Epidermal melanocyte (primary cell): ENCODE measurements around the gene DZIP1.
A peak's percentile ranks its signal among the peaks of the same experiment; 100 is the strongest.
"Not testable (repeated sequence)": the region's sequence is repeated elsewhere in the genome, so short reads cannot be mapped to it uniquely, and the experiment has no call there.

Experiments
- DNase-seq: peaks from one replicate; pipeline ENCODE4 v3.0.0; 2011; ENCODE audit warnings: low spot score; ENCODE audit not compliant: insufficient read length

DZIP1 gene, protein sequence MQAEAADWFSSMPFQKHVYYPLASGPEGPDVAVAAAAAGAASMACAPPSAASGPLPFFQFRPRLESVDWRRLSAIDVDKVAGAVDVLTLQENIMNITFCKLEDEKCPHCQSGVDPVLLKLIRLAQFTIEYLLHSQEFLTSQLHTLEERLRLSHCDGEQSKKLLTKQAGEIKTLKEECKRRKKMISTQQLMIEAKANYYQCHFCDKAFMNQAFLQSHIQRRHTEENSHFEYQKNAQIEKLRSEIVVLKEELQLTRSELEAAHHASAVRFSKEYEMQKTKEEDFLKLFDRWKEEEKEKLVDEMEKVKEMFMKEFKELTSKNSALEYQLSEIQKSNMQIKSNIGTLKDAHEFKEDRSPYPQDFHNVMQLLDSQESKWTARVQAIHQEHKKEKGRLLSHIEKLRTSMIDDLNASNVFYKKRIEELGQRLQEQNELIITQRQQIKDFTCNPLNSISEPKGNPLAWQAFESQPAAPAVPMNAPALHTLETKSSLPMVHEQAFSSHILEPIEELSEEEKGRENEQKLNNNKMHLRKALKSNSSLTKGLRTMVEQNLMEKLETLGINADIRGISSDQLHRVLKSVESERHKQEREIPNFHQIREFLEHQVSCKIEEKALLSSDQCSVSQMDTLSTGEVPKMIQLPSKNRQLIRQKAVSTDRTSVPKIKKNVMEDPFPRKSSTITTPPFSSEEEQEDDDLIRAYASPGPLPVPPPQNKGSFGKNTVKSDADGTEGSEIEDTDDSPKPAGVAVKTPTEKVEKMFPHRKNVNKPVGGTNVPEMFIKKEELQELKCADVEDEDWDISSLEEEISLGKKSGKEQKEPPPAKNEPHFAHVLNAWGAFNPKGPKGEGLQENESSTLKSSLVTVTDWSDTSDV

DNA sequence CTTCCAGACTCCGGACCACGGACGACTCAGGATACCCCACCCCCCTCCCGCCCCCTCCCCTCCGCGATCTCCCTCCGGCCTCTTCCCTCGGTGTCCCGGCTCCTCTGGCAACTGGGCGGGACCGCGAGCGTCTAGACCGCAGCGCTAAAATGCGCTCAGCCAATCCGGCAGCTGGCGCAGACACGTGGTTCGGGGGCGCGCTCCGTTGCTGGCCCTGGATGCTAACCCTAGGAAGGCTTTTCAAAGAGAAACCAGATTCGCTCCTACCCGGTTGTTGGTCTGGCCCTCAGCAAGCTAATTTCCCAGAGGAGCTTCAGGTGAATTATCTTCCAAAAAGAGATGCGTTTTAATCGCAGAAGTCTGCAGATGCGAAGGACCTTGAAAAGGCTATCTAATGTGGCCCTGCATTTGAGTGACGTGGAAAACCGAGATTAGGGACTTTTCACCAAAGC lies at the start of gene DZIP1:
DZIP1 (minus strand) TSS at position 106 of the 452 bp plus-strand sequence. CDS start 2,677 bp downstream, outside the sequence.
- DNase-seq = peak; percentile 72

GRCh38 chr13:95690986-95691385 lies 46.5 kb upstream of the DZIP1 start:
- not testable (repeated sequence) for DNase-seq

- DNase-seq = no peak
These were observed 45.0 kb upstream of the DZIP1 start for GRCh38 chr13:95689582-95689926.

GRCh38 chr13:95684960-95685359 lies 40.5 kb upstream of the DZIP1 start:
- not testable (repeated sequence) for DNase-seq

DNA sequence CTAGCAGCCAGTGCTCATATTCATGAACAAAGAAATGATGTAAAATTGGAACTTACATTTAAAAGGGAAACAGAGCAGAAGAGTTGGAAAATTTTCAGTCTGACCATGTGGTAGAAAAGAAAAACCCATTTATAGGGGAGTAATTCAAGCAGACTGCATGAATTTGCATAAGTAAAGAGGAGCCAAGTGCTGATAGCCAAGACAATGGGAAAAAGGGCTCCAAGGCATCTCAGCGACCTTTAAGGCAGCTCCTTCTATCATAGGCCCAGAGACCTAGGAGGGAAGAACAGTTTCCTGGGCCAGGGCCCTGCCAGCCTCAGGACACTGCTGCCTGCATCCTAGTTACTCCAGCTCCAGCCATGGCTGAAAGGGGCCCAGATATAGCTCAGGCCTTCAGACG lies 39.9 kb upstream of the DZIP1 start:
- DNase-seq = no peak

DNA sequence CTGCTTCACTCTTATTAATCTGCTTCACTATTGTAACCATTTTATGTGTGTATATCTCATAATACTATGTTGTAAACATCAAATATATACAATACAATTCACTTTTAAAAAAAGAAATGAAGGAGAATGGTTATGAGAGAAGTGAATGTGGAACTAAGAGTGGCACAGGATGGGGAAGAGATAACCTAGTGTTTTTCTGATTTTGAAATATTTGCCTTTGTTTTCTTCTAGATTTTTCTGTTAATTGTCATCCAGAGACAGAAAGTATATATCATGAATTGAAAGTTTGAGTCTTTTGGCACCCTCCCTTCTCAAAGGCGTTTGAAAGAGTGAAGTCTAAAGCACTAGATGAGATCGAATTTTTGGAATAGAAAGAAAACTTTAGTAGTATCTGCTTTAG lies 35.2 kb upstream of the DZIP1 start:
- DNase-seq = no peak

DNA sequence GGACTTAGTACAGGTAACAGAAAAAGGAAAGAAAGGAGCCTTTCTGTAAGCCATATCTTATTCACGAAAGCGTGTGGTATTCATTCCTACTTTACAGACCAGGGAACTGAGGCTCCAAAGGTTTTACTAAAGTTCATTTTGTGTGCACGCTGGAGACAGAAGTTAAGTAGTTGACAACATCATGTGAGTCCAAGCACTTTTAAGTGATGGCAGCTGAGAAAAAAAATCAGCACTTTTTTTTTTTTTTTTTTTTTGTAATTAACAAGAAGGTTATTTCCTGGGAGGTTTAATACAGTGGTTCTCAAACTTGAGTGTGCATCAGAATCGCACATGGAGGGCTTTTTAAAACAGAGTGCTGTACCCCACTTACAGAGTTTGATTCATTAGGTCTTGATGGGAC lies 34.5 kb upstream of the DZIP1 start:
- DNase-seq = no peak

GRCh38 chr13:95677564-95678266 lies 33.2 kb upstream of the DZIP1 start:
- DNase-seq = no peak

DNA sequence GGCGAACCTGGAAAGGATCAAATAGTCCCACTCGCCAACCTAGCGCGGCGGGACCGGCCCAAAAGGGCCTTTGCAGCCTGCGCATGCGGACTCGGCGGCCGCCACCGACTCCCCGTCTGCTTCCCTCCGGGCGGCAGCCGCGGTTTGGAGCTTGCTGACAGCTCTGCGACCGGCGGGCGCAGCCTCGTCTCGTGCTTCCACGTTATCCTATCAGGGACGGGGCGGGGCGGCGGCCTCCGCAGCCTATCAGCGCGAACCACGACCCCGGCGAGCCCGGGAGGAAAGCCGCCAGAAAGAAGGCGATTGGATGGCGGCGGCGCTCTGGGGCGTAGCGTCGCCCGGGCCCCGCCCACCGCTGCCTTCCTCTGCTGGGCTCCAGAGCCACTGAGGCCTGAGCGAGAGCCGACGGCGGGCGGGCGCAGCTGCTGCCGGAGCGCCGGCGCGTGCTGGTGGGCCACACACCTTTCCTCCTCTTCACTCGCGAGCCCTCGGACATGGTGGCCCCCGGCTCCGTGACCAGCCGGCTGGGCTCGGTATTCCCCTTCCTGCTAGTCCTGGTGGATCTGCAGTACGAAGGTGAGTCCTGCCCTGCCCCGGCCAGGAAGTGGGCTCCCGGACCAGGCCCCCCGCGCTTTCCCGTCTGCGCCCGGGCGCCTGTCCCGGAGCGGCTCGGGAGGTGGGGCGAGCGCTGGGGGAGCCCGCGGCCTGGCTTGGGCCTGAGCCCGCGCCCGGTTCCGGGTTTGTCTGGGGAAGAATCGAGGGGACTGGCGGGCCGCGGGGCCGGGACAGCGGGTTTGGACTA lies 32.5 kb upstream of the DZIP1 start, which contains the start of gene DNAJC3:
DNAJC3 (plus strand) TSS at position 378 of the 802 bp plus-strand sequence; CDS start at position 495, 117 bp downstream.
- peak; percentile 96 for DNase-seq

DNA sequence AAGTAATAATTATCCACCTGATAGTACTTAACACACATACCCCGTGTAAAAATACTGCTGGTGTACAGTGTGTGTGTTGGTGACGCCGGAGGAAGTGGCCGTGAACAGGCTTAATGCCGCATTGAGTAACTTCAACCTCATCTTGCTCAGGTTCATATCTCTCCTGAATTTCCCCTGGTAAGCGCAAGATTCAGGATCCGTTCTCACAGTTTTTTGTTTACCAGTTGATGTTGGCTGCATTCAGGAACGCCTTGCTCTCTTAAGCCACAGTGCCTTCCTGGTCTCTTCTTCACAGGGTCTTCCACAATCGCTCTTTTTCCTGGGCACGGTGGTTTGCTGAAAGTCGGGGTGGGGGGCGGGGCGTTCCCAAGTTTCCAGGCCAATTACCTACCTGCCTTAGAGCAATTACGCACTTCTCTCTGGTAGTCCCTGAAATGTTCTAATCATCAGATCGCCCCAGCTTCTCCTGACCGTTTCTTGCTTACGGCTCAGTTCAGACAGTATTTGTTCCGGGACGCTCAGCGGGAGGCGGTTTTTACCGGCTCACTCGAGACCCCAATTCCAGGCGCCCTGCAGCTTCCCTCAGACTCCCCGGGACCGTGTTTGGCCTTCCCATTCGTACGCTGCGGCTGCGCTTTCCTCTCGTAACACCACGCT lies 31.7 kb upstream of the DZIP1 start:
- no peak for DNase-seq

DNA sequence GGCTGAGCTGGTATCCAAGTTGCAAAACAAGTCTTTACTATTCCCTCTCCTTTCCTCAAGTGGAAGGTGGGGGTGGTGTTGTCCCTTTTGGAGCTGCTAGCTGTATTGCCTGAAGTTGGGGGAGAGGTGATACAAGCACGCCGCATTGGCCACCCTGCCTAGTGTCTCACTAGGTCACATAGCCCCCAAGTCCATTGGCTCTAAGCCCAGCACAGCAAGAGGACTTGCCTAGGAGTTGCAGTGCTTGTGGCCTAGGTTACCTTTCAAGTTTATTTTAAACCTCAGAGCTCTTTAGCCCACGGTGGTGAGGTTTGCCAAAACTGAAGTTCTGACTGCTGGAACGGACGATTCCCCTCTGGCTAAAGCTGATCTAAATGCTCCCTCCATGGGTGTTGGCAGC lies 27.1 kb upstream of the DZIP1 start:
- DNase-seq = no peak

DNA sequence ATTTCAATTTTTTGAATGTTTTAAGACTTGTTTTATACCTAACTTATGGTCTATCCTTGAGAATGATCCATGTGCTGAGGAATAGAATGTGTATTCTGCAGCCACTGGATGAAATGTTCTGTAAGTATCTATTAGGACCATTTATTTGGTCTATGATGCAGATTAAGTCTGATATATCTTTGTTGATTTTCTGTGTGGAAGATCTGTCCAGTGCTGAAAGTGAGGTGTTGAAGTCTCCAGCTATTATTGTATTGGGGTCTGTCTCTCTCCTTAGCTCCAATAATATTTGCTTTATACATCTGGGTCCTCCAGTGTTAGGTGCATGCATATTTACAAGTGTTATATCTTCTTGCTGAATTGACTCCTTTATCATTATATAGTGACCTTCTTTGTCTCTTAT lies 22.7 kb upstream of the DZIP1 start:
- not testable (repeated sequence) for DNase-seq

DNA sequence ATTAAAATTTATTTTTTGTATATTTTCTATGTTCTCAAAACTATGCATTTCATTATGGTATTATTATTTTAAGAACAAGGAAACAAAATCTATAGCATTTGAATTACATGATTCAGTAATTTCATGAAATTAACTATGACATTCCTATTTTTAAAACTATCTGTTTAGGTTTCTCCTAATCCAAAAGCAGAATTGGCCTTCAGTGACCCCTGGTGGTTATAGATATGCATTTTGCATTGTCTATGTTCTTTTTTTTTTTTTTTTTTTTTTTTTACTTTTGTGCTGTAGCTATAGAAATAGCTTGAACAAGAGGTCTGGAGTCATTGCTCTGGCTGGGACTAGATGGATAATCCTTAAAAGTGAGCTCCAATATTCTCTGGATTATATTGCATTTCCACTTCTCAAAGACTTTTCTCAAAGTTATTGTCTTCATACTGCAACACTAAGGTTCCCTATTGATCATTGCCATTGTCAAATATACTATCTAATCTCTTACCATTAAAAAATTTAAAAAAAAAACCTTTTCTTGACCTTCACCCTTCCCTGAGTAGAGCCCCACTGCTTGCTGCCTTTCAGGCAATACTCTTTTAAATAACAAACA lies 16.6 kb upstream of the DZIP1 start:
- DNase-seq = peak; percentile 41

DNA sequence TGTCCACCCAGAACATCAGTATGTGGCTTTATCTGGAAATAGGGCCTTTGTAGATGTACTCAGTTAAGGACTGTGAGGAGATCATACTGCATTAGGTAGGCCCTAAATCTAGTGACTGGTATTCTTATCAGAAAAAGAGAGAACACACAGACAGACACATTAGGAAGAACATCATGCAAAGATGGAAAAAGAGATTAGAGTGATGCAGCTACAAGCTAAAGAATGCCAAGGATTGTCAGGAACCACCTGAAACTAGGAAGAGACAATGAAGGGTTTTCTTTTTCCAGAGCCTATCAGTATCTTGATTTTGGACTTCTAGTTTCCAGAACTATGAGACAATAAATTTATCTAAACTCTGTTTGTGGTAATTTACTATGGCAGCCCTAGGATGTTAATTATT lies 15.0 kb upstream of the DZIP1 start:
- DNase-seq = no peak

DNA sequence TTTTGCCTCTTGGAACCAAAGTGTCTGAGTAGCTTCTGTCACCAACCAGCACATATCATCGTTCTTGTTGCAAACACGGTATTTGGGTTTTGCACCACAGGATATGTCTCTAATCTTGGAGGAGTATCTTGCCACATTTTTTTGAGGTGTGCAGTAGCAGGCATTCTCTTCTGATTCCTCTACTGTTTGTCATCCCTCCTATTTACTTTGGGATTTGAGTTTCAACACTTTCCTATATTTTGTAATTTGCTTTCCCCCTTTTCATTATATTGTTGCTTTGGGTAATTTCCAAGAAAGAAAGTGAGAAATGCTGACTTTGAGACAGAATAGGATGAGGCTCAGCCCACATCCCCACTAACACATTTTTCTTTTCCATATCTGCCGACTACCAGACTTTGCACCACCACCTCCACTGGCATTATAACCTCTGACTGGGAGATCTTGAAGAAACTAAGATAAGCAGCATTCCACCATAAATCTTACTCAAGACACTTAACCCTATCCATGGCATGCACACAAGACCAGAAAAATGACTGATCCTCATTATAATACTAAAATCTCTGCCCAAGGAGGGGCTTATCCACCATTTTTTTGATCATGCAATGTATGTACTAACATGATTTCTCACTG lies 12.0 kb upstream of the DZIP1 start:
- DNase-seq = no peak

DNA sequence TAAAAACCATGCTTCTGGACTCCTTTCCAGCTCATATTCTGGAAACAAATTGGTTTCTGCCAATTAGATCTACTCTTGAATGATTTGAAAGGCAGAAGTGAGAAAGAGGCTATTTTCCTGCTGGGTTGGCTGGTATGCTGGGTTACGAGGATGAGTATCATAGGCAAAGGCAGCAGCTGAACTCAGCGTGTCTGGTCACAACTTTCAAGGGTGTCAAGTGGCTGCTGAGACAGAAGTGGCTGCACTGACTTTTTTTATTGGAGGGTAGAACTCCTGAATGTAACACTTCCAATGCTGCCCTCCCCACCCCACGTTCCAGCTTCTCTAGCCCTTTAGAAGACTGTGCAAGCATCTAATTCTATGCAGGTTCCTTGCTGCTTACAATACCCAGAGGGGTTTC lies 8.3 kb upstream of the DZIP1 start:
- DNase-seq = no peak

DNA sequence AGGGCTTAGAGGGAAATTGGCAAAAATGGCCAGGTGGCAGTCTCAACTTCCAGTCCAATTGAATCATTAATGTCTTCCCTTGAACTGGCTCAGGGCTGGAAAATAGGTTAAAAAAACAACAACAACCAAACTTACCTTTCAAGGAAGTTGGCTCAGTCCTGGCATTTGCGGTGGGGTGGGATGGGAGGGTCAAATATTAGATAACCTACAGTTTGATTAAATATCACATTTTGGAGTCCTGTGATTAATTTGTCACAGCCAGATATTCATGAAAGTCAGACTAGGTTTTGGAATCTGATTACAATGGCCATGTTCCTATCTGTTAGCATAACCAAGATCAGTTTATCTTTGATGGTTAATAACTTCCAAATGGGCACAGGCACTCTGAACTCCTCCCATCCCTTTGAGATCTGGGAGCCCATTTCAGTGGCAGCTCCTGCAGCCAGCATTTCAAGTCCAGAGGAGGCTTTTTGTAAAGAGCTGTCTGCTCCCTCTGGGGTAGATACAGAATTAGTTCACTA lies 7.8 kb upstream of the DZIP1 start:
- no peak for DNase-seq

GRCh38 chr13:95650696-95651095 lies 6.2 kb upstream of the DZIP1 start:
- no peak for DNase-seq

- no peak for DNase-seq
These were observed 2.8 kb upstream of the DZIP1 start for GRCh38 chr13:95647321-95647720.
